ENCODE measurements around the gene IMMP1L.

- no peak for TF ChIP-seq CTCF (IDR thresholded peaks at IDR 0.05)
- no peak for TF ChIP-seq POLR2A (IDR thresholded peaks at IDR 0.05)
Measured at GRCh38 chr11:31445621-31446020, 63.8 kb downstream of the IMMP1L start.

Data from heart left ventricle (tissue), 13 donors.